ENCODE measurements around the gene SOX8. TPM values are rescaled to one million over a fixed set of nuclear protein-coding genes. Genes with fewer than 3 reads are reported as not detected.

Gene SOX8
- polyA plus RNA-seq, 1 donor from 2014 or later = 3.9 TPM

GRCh38 chr16:998615-999014, 17.0 kb downstream of the SOX8 start:
- H3K36me3 ChIP-seq (ENCODE audit: insufficient read depth, low read length) = no peaks in the 10 kb centered on the region
- no peak overlapping the region for H3K4me2 ChIP-seq (ENCODE audit: low read length)
- no peak overlapping the region for H3K27ac ChIP-seq (ENCODE audit: low read length)
- no peaks in the 10 kb centered on the region for H3K79me2 ChIP-seq (replicated peaks; ENCODE audit: insufficient read depth, low read length)
- no peaks in the 10 kb centered on the region for H3F3A ChIP-seq (ENCODE audit: insufficient read depth, low read length, poor library complexity, severe bottlenecking)
- H3K9ac ChIP-seq (ENCODE audit: low read length) = no peak overlapping the region
- peaks cover 13% of the 10 kb centered on the region for H3K9me3 ChIP-seq (ENCODE audit: low read length)
- TF ChIP-seq CTCF (IDR thresholded peaks at IDR 0.05; ENCODE audit: poor library complexity, severe bottlenecking) (no peak), SMC3 (conservative IDR thresholded peaks at IDR 0.05; ENCODE audit: poor library complexity) (no peak), EZH2 (IDR thresholded peaks at IDR 0.05; ENCODE audit: borderline replicate concordance, insufficient read depth, low read length, poor library complexity, severe bottlenecking) (no peak), RAD21 (conservative IDR thresholded peaks at IDR 0.05) (no peak), POLR2AphosphoS5 (IDR thresholded peaks at IDR 0.05) (no peak), MXI1 (conservative IDR thresholded peaks at IDR 0.05; ENCODE audit: poor library complexity, severe bottlenecking) (no peak), REST (IDR thresholded peaks at IDR 0.05; ENCODE audit: borderline replicate concordance) (no peak), EP300 (conservative IDR thresholded peaks at IDR 0.05; ENCODE audit: poor library complexity, severe bottlenecking) (no peak)
- no peaks in the 10 kb centered on the region for H3K9me2 ChIP-seq (ENCODE audit: insufficient read depth, low read length)
- H2AFZ ChIP-seq (ENCODE audit: low read depth, low read length) = no peak overlapping the region
- no peaks in the 10 kb centered on the region for H3K27me3 ChIP-seq (ENCODE audit: insufficient read depth, low read depth, low read length)
- H3K4me3 ChIP-seq (ENCODE audit: low read length) = no peak overlapping the region
- no peaks in the 10 kb centered on the region for H4K20me1 ChIP-seq (ENCODE audit: insufficient read depth)

GRCh38 chr16:999677-1000076, 18.1 kb downstream of the SOX8 start:
- Histone ChIP-seq H3F3A (ENCODE audit: insufficient read depth, low read length, poor library complexity, severe bottlenecking) (no peaks in the 10 kb centered on the region), H3K9ac (ENCODE audit: low read length) (no peak overlapping the region), H2AFZ (ENCODE audit: low read depth, low read length) (no peak overlapping the region), H3K27ac (ENCODE audit: low read length) (no peak overlapping the region), H3K9me3 (ENCODE audit: low read length) (peaks cover 11% of the 10 kb centered on the region), H3K4me2 (ENCODE audit: low read length) (no peak overlapping the region), H4K20me1 (ENCODE audit: insufficient read depth) (no peaks in the 10 kb centered on the region), H3K9me2 (ENCODE audit: insufficient read depth, low read length) (no peaks in the 10 kb centered on the region), H3K4me3 (ENCODE audit: low read length) (no peak overlapping the region), H3K79me2 (replicated peaks; ENCODE audit: insufficient read depth, low read length) (no peaks in the 10 kb centered on the region), H3K36me3 (ENCODE audit: insufficient read depth, low read length) (no peaks in the 10 kb centered on the region), H3K27me3 (ENCODE audit: insufficient read depth, low read depth, low read length) (no peaks in the 10 kb centered on the region)
- TF ChIP-seq EZH2 (IDR thresholded peaks at IDR 0.05; ENCODE audit: borderline replicate concordance, insufficient read depth, low read length, poor library complexity, severe bottlenecking) = no peak

GRCh38 chr16:1000608-1001007, 19.0 kb downstream of the SOX8 start:
- Histone ChIP-seq H3K9me3 (ENCODE audit: low read length) (peaks cover 1% of the 10 kb centered on the region), H3K9ac (ENCODE audit: low read length) (no peak overlapping the region)

More at GRCh38 chr16:1000608-1001007, 19.0 kb downstream of the SOX8 start:
- H2AFZ ChIP-seq (ENCODE audit: low read depth, low read length) = no peak overlapping the region
- no peaks in the 10 kb centered on the region for H3F3A ChIP-seq (ENCODE audit: insufficient read depth, low read length, poor library complexity, severe bottlenecking)
- H3K36me3 ChIP-seq (ENCODE audit: insufficient read depth, low read length) = no peaks in the 10 kb centered on the region
- H3K27ac ChIP-seq (ENCODE audit: low read length) = no peak overlapping the region
- H3K79me2 ChIP-seq (replicated peaks; ENCODE audit: insufficient read depth, low read length) = no peaks in the 10 kb centered on the region
- no peak overlapping the region for H3K4me2 ChIP-seq (ENCODE audit: low read length)
- no peak overlapping the region for H3K4me3 ChIP-seq (ENCODE audit: low read length)
- H4K20me1 ChIP-seq (ENCODE audit: insufficient read depth) = no peaks in the 10 kb centered on the region
- H3K27me3 ChIP-seq (ENCODE audit: insufficient read depth, low read depth, low read length) = no peaks in the 10 kb centered on the region
- TF ChIP-seq EP300 (conservative IDR thresholded peaks at IDR 0.05; ENCODE audit: poor library complexity, severe bottlenecking) (no peak), RAD21 (conservative IDR thresholded peaks at IDR 0.05) (no peak), SMC3 (conservative IDR thresholded peaks at IDR 0.05; ENCODE audit: poor library complexity) (no peak), MXI1 (conservative IDR thresholded peaks at IDR 0.05; ENCODE audit: poor library complexity, severe bottlenecking) (no peak), EZH2 (IDR thresholded peaks at IDR 0.05; ENCODE audit: borderline replicate concordance, insufficient read depth, low read length, poor library complexity, severe bottlenecking) (no peak), REST (IDR thresholded peaks at IDR 0.05; ENCODE audit: borderline replicate concordance) (no peak), CTCF (IDR thresholded peaks at IDR 0.05; ENCODE audit: poor library complexity, severe bottlenecking) (no peak), TAF1 (IDR thresholded peaks at IDR 0.05; ENCODE audit: low read depth) (no peak), POLR2AphosphoS5 (IDR thresholded peaks at IDR 0.05) (no peak)
- no peaks in the 10 kb centered on the region for H3K9me2 ChIP-seq (ENCODE audit: insufficient read depth, low read length)

Data from neural cell (in vitro differentiated cells).